K562 (cell line): ENCODE results near the gene NDUFB7. TPM values are rescaled to one million over a fixed set of nuclear protein-coding genes. Genes with fewer than 3 reads are reported as not detected.
A peak's percentile ranks its signal among the peaks of the same experiment; 100 is the strongest.

Experiments used
- CCNT2 ChIP-seq: IDR thresholded peaks from 2 replicates; pipeline ENCODE4 v1.6.1; 2011; ENCODE audit warnings: borderline replicate concordance, low read depth, mild to moderate bottlenecking, moderate library complexity, mixed read lengths, low read length; ENCODE audit not compliant: insufficient read length; ENCODE audit errors: extremely low read depth
- HBP1 ChIP-seq: fragments of 450-650 bp; formaldehyde crosslinking; IDR thresholded peaks from 2 replicates; pipeline ENCODE4 v1.4.0; 2022; ENCODE audit warnings: missing genetic modification characterization
- JUND ChIP-seq, 2 experiments: IDR thresholded peaks; 2 replicates in 1 of 2; 3 replicates in 1 of 2; pipeline ENCODE4 v1.6.1; 2011; ENCODE audit warnings: borderline replicate concordance in 2 of 2, low read depth in 2 of 2, low read length in 2 of 2, improper control_type of control experiment in 1 of 2, missing biosample characterization in 1 of 2, missing genetic modification characterization in 1 of 2, missing genetic modification reagents in 1 of 2
- LCOR ChIP-seq: sonication (generic); formaldehyde crosslinking; IDR thresholded peaks from 2 replicates; pipeline ENCODE4 v1.8.0; 2022; ENCODE audit warnings: mild to moderate bottlenecking, missing genetic modification reagents
- MEIS2 ChIP-seq: fragments of 450-650 bp; IDR thresholded peaks from 2 replicates; pipeline ENCODE4 v1.6.1; 2014; ENCODE audit warnings: mild to moderate bottlenecking; ENCODE audit not compliant: partially characterized antibody
- NFE2 ChIP-seq: IDR thresholded peaks from 2 replicates; pipeline ENCODE4 v1.6.1; 2014; ENCODE audit warnings: antibody characterized with exemption, low read depth
- NR2C2 ChIP-seq, 2 experiments: fragments of 200-800 bp in 1 of 2; sonication (Bioruptor generic) in 1 of 2; sonication (generic) in 1 of 2; formaldehyde crosslinking in 1 of 2; IDR thresholded peaks; 2 replicates each; pipeline versions ENCODE4 v1.6.1 to v1.8.0; 2016 to 2022; ENCODE audit warnings: mild to moderate bottlenecking in 1 of 2, missing compliant biosample characterization in 1 of 2, missing genetic modification characterization in 1 of 2, missing genetic modification reagents in 1 of 2
- RB1 ChIP-seq: fragments of 450-650 bp; IDR thresholded peaks from 2 replicates; pipeline ENCODE4 v1.6.1; 2017; ENCODE audit warnings: low read depth, mild to moderate bottlenecking
- RBM25 ChIP-seq: fragments of 200-400 bp; formaldehyde crosslinking; IDR thresholded peaks from 2 replicates; pipeline ENCODE4 v1.6.1; 2018; ENCODE audit warnings: low read length, low read depth, moderate library complexity; ENCODE audit not compliant: severe bottlenecking
- SAFB2 ChIP-seq: fragments of 200-400 bp; formaldehyde crosslinking; IDR thresholded peaks from 2 replicates; pipeline ENCODE4 v1.6.1; 2018; ENCODE audit warnings: borderline replicate concordance, low read length, low read depth, moderate library complexity; ENCODE audit not compliant: severe bottlenecking
- STAG1 ChIP-seq: sonication (generic); formaldehyde crosslinking; IDR thresholded peaks from 2 replicates; pipeline ENCODE4 v1.5.0; 2020; ENCODE audit warnings: missing genetic modification reagents, borderline replicate concordance
- TAF15 ChIP-seq: fragments of 200-400 bp; formaldehyde crosslinking; IDR thresholded peaks from 2 replicates; pipeline ENCODE4 v1.6.1; 2017; ENCODE audit warnings: mild to moderate bottlenecking, low read depth, low read length, moderate library complexity
- ZNF165 ChIP-seq: fragments of 250-450 bp; sonication (Bioruptor Pico); IDR thresholded peaks from 2 replicates; pipeline ENCODE4 v1.4.0; 2020; ENCODE audit warnings: borderline replicate concordance
- ZNF224 ChIP-seq: sonication (generic); formaldehyde crosslinking; IDR thresholded peaks from 2 replicates; pipeline ENCODE4 v1.8.0; 2022; ENCODE audit warnings: mild to moderate bottlenecking, missing genetic modification reagents
- ZNF384 ChIP-seq: IDR thresholded peaks from 2 replicates; pipeline ENCODE4 v1.6.1; 2012; ENCODE audit warnings: low read depth, low read length, improper control_type of control experiment
- polyA plus RNA-seq, 8 experiments: library from polyadenylated mRNA; depleted of rRNA in 4 of 8; stranded (reverse) in 5 of 8; unstranded in 3 of 8; fragments of >200 nt; fragmentation: Nextera tagmentation in 2 of 8; fragmentation: Illumina TruSeq in 1 of 8; extraction: Ambion mirVana in 2 of 8; extraction: Trizol in 1 of 8; gene quantifications; 2 replicates each; pipeline versions ENCODE4 v1.2.1 to v1.2.3, GENCODE V29; 2011 to 2014; ENCODE audit warnings: inconsistent platforms in 1 of 8, missing spikeins in 1 of 8
- total RNA-seq, 7 experiments: library from RNA; depleted of rRNA in 6 of 7; stranded (reverse); fragments of >200 nt in 6 of 7; fragmentation: Illumina TruSeq in 2 of 7; extraction: Trizol in 2 of 7; gene quantifications; 2 replicates each; pipeline versions ENCODE4 v1.2.1 to v1.2.3, GENCODE V29; 2011 to 2021; ENCODE audit warnings: low replicate concordance in 1 of 7
- TF ChIP-seq, protein P1 (sequence below): sonication (generic); formaldehyde crosslinking; IDR thresholded peaks from 2 replicates; pipeline ENCODE4 v1.8.1; 2023; ENCODE audit warnings: mild to moderate bottlenecking, missing genetic modification reagents, moderate library complexity
- TF ChIP-seq, protein P2 (sequence below): IDR thresholded peaks from 3 replicates; pipeline ENCODE4 v1.6.1; 2011; ENCODE audit warnings: borderline replicate concordance, mild to moderate bottlenecking; ENCODE audit not compliant: insufficient read length, insufficient read depth
- TF ChIP-seq, protein P3 (sequence below): fragments of 450-650 bp; conservative IDR thresholded peaks from 2 replicates; pipeline ENCODE4 v1.6.1; 2016; ENCODE audit warnings: missing genetic modification characterization, low read depth, mild to moderate bottlenecking, control low read depth, missing compliant biosample characterization
- TF ChIP-seq, protein P4 (sequence below): fragments of 450-650 bp; formaldehyde crosslinking; IDR thresholded peaks from 2 replicates; pipeline ENCODE4 v1.4.0; 2020; ENCODE audit warnings: mild to moderate bottlenecking, moderate library complexity

The NDUFB7 gene
- total and polyA plus RNA-seq, 9 of the 15 experiments (the other 6 are each of a cell fraction or from before 2014, with no cell fraction given): 14.9 to 842 (median 137) TPM

GRCh38 chr19:14556662-14557188, 15.1 kb downstream of the NDUFB7 start (continued):
- 0 out of 2 replicates have a peak, but pooled peaks have one; percentile 53 for TF ChIP-seq NR2C2 (CRISPR knock-in tag; IDR thresholded peaks at IDR 0.05)
- no peak for TF ChIP-seq NR2C2 (tag; IDR thresholded peaks at IDR 0.05)
- TF ChIP-seq RBM25: no peak
- TF ChIP-seq TAF15: no peak
- peak; percentile 89; the same call in 1 of the 2 replicates for TF ChIP-seq RB1
- TF ChIP-seq, protein P1, sequence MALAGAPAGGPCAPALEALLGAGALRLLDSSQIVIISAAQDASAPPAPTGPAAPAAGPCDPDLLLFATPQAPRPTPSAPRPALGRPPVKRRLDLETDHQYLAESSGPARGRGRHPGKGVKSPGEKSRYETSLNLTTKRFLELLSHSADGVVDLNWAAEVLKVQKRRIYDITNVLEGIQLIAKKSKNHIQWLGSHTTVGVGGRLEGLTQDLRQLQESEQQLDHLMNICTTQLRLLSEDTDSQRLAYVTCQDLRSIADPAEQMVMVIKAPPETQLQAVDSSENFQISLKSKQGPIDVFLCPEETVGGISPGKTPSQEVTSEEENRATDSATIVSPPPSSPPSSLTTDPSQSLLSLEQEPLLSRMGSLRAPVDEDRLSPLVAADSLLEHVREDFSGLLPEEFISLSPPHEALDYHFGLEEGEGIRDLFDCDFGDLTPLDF (CRISPR knock-in tag): no peak
- TF ChIP-seq CCNT2: peak; percentile 42
- peak; percentile 62; the same call in 1 of the 2 replicates for TF ChIP-seq JUND (IDR thresholded peaks at IDR 0.05; ENCODE audit: borderline replicate concordance, low read depth, low read length)
- TF ChIP-seq JUND (tag; IDR thresholded peaks at IDR 0.05; ENCODE audit: borderline replicate concordance, low read depth, low read length): peak; percentile 46; the same call in 1 of the 3 replicates
- TF ChIP-seq ZNF165: no peak
- TF ChIP-seq STAG1: peak; percentile 62; the same call in 1 of the 2 replicates
- no peak for TF ChIP-seq HBP1 (CRISPR knock-in tag)
- TF ChIP-seq, protein P2, sequence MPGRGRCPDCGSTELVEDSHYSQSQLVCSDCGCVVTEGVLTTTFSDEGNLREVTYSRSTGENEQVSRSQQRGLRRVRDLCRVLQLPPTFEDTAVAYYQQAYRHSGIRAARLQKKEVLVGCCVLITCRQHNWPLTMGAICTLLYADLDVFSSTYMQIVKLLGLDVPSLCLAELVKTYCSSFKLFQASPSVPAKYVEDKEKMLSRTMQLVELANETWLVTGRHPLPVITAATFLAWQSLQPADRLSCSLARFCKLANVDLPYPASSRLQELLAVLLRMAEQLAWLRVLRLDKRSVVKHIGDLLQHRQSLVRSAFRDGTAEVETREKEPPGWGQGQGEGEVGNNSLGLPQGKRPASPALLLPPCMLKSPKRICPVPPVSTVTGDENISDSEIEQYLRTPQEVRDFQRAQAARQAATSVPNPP: no peak
- TF ChIP-seq, protein P3, sequence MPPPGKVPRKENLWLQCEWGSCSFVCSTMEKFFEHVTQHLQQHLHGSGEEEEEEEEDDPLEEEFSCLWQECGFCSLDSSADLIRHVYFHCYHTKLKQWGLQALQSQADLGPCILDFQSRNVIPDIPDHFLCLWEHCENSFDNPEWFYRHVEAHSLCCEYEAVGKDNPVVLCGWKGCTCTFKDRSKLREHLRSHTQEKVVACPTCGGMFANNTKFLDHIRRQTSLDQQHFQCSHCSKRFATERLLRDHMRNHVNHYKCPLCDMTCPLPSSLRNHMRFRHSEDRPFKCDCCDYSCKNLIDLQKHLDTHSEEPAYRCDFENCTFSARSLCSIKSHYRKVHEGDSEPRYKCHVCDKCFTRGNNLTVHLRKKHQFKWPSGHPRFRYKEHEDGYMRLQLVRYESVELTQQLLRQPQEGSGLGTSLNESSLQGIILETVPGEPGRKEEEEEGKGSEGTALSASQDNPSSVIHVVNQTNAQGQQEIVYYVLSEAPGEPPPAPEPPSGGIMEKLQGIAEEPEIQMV (tag): no peak
- TF ChIP-seq NFE2: peak; percentile 44; the same call in 1 of the 2 replicates
- TF ChIP-seq ZNF384: peak; percentile 42; the same call in 1 of the 2 replicates
- TF ChIP-seq SAFB2: no peak
- no peak for TF ChIP-seq MEIS2
- 0 out of 2 replicates have a peak, but pooled peaks have one; percentile 63 for TF ChIP-seq LCOR (CRISPR knock-in tag)
- no peak for TF ChIP-seq ZNF224 (CRISPR knock-in tag)
- TF ChIP-seq, protein P4, sequence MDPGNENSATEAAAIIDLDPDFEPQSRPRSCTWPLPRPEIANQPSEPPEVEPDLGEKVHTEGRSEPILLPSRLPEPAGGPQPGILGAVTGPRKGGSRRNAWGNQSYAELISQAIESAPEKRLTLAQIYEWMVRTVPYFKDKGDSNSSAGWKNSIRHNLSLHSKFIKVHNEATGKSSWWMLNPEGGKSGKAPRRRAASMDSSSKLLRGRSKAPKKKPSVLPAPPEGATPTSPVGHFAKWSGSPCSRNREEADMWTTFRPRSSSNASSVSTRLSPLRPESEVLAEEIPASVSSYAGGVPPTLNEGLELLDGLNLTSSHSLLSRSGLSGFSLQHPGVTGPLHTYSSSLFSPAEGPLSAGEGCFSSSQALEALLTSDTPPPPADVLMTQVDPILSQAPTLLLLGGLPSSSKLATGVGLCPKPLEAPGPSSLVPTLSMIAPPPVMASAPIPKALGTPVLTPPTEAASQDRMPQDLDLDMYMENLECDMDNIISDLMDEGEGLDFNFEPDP (CRISPR knock-in tag): no peak
